Measurements from ENCODE around the gene ZWILCH. TPM values are rescaled to one million over a fixed set of nuclear protein-coding genes. Genes with fewer than 3 reads are reported as not detected.

ZWILCH gene
- polyA plus RNA-seq, 1 of the 3 experiments (the other 2 are of a cell fraction): 8.2 TPM

GRCh38 chr15:66515901-66516322 lies 10.8 kb downstream of the ZWILCH start (continued):
- TF ChIP-seq PBX3 (IDR thresholded peaks at IDR 0.05): no peak

GRCh38 chr15:66523926-66524325 lies 18.8 kb downstream of the ZWILCH start:
- H3K4me3 ChIP-seq (ENCODE audit: low read depth in 2 of 2, low read length in 1 of 2): no peak overlapping the region
- H3K4me2 ChIP-seq: no peak overlapping the region
- H3K9ac ChIP-seq: no peak overlapping the region
- no peak for DNase-seq
- no peaks in the 10 kb centered on the region for H4K20me1 ChIP-seq (ENCODE audit: insufficient read depth)
- H3K9me3 ChIP-seq: no peaks in the 10 kb centered on the region
- H3K27me3 ChIP-seq (ENCODE audit: insufficient read depth): no peaks in the 10 kb centered on the region
- peaks cover 6% of the 10 kb centered on the region for H3K79me2 ChIP-seq (ENCODE audit: insufficient read depth)
- 94% methylated on average over 3 of the region's 3 CpGs for WGBS (ENCODE audit: low lambda C conversion rate)
- H3K4me1 ChIP-seq (ENCODE audit: control insufficient read depth in 1 of 2, insufficient read depth in 2 of 2, low read depth in 1 of 2, low read length in 1 of 2): no peaks in the 10 kb centered on the region
- no peaks in the 10 kb centered on the region for H3F3A ChIP-seq (replicated peaks; ENCODE audit: insufficient read depth)
- no peak for TF ChIP-seq IRF3 (IDR thresholded peaks at IDR 0.05; ENCODE audit: low read depth, low read length)
- no peak for TF ChIP-seq MEF2A (IDR thresholded peaks at IDR 0.05; ENCODE audit: borderline replicate concordance, low read depth)
- no peak for TF ChIP-seq USF2 (IDR thresholded peaks at IDR 0.05; ENCODE audit: borderline replicate concordance, low read depth, low read length)
- TF ChIP-seq RFX5 (IDR thresholded peaks at IDR 0.05; ENCODE audit: low read length): no peak
- no peak for TF ChIP-seq CHD2 (IDR thresholded peaks at IDR 0.05; ENCODE audit: low read length, partially characterized antibody)
- no peak for TF ChIP-seq MAX (IDR thresholded peaks at IDR 0.05; ENCODE audit: low read depth)
- TF ChIP-seq EZH2phosphoT487 (IDR thresholded peaks at IDR 0.05; ENCODE audit: borderline replicate concordance, low read depth): no peak
- CTCF ChIA-PET: interaction anchor here (1.0 kb wide), 1 partner anchor 19 kb away, joined by 3 read pairs; no protein-coding TSS in a partner anchor
- no peak overlapping the region for H3K27ac ChIP-seq (ENCODE audit: low read depth in 2 of 2, low read length in 1 of 2)
- POLR2A ChIA-PET: no interaction called here
- no peaks in the 10 kb centered on the region for H3K9me2 ChIP-seq
- H2AFZ ChIP-seq (ENCODE audit: low read depth): no peak overlapping the region
- H3K36me3 ChIP-seq (replicated peaks in 1 of 2; ENCODE audit: control insufficient read depth in 1 of 2, insufficient read depth in 2 of 2, low read length in 1 of 2): peaks cover 32 to 44% of the 10 kb centered on the region in 2 experiments

- CTCF ChIA-PET: interaction anchor here (1.0 kb wide), 1 partner anchor 18 kb away, joined by 3 read pairs; no protein-coding TSS in a partner anchor
- TF ChIP-seq GABPA (IDR thresholded peaks at IDR 0.05; ENCODE audit: low read depth): no peak
- no peak for TF ChIP-seq CHD2 (IDR thresholded peaks at IDR 0.05; ENCODE audit: low read length, partially characterized antibody)
- TF ChIP-seq POLR2AphosphoS5 (IDR thresholded peaks at IDR 0.05; ENCODE audit: low read depth, low read length): no peak
- no peak for TF ChIP-seq MXI1 (IDR thresholded peaks at IDR 0.05; ENCODE audit: low read depth, low read length)
- no peak for TF ChIP-seq ZBTB33 (IDR thresholded peaks at IDR 0.05; ENCODE audit: borderline replicate concordance, low read depth)
- no peak for TF ChIP-seq FOXJ3 (CRISPR knock-in tag; IDR thresholded peaks at IDR 0.05)
- no peak for TF ChIP-seq EP300 (IDR thresholded peaks at IDR 0.05; ENCODE audit: borderline replicate concordance in 1 of 2, low read depth in 1 of 2, low read length in 1 of 2)
- TF ChIP-seq NRF1 (IDR thresholded peaks at IDR 0.05; ENCODE audit: low read depth, low read length): no peak
- no peak for TF ChIP-seq YY1 (IDR thresholded peaks at IDR 0.05; ENCODE audit: low read depth)
Measured at GRCh38 chr15:66524838-66525237, 19.7 kb downstream of the ZWILCH start.

More at GRCh38 chr15:66524838-66525237, 19.7 kb downstream of the ZWILCH start:
- Histone ChIP-seq H3K9me3 (no peaks in the 10 kb centered on the region), H3K27me3 (ENCODE audit: insufficient read depth) (no peaks in the 10 kb centered on the region), H3K9ac (no peak overlapping the region), H3F3A (replicated peaks; ENCODE audit: insufficient read depth) (no peaks in the 10 kb centered on the region), H3K4me2 (no peak overlapping the region), H3K27ac (ENCODE audit: low read depth in 2 of 2, low read length in 1 of 2) (no peak overlapping the region), H3K9me2 (no peaks in the 10 kb centered on the region), H4K20me1 (ENCODE audit: insufficient read depth) (no peaks in the 10 kb centered on the region), H3K4me1 (ENCODE audit: control insufficient read depth in 1 of 2, insufficient read depth in 2 of 2, low read depth in 1 of 2, low read length in 1 of 2) (no peaks in the 10 kb centered on the region; a peak in 1 of 4 replicates), H3K36me3 (replicated peaks in 1 of 2; ENCODE audit: control insufficient read depth in 1 of 2, insufficient read depth in 2 of 2, low read length in 1 of 2) (peaks cover 39 to 42% of the 10 kb centered on the region in 2 experiments), H2AFZ (ENCODE audit: low read depth) (no peak overlapping the region), H3K4me3 (ENCODE audit: low read depth in 2 of 2, low read length in 1 of 2) (no peak overlapping the region), H3K79me2 (ENCODE audit: insufficient read depth) (peaks cover 6% of the 10 kb centered on the region)
- DNase-seq: no peak
- 79% methylated on average over 4 of the region's 4 CpGs for WGBS (ENCODE audit: low lambda C conversion rate)
- POLR2A ChIA-PET: no interaction called here
